ENCODE data around the gene JAG2. TPM values are rescaled to one million over a fixed set of nuclear protein-coding genes. Genes with fewer than 3 reads are reported as not detected.

The JAG2 gene
- total and polyA plus RNA-seq, 10 donors: 3.0 to 14.3 (median 6.4) TPM

GRCh38 chr14:105168093-105168420 lies 519 bp downstream of the JAG2 start:
- intact Hi-C loops (cut with DNase I; ENCODE audit: low total_unique reads): no loop called here
- no peak overlapping the region for H3K27ac ChIP-seq

GRCh38 chr14:105167303-105168092 lies 1.1 kb downstream of the JAG2 start:
- H3K4me3 ChIP-seq: peak overlapping the region; percentile 20 to 73 (median 42)
- no peaks in the 10 kb centered on the region for H3K9me3 ChIP-seq
- no peaks in the 10 kb centered on the region for H3K36me3 ChIP-seq
- WGBS, 5 donors: 3 to 6% (median 5%) methylated on average over 32 to 116 of the region's 116 CpGs
- TF ChIP-seq POLR2A (IDR thresholded peaks at IDR 0.05) (no peak), POLR2AphosphoS5 (IDR thresholded peaks at IDR 0.05) (peak in 1 of 3 donors; percentile 6), CTCF (IDR thresholded peaks at IDR 0.05 in 8 of 11, conservative IDR thresholded peaks at IDR 0.05 in 3 of 11) (peak in 2 of 11 experiments; percentile 24 to 30)
- intact Hi-C loops (cut with DNase I; ENCODE audit: low total_unique reads): no loop called here
- DNase-seq: no peak
- H3K27ac ChIP-seq: no peak overlapping the region
- peaks cover 0 to 63% (median 38%) of the 10 kb centered on the region in 7 donors for H3K27me3 ChIP-seq (replicated peaks in 1 of 7)
- peaks cover 4 to 48% (median 33%) of the 10 kb centered on the region in 6 donors for H3K4me1 ChIP-seq

More at GRCh38 chr14:105168093-105168420, 519 bp downstream of the JAG2 start:
- peaks cover 4 to 48% (median 33%) of the 10 kb centered on the region in 6 donors for H3K4me1 ChIP-seq
- H3K27me3 ChIP-seq (replicated peaks in 1 of 7): peaks cover 0 to 63% (median 38%) of the 10 kb centered on the region in 7 donors
- DNase-seq: no peak
- H3K4me3 ChIP-seq: peak overlapping the region; percentile 20 to 73 (median 42)
- no peaks in the 10 kb centered on the region for H3K9me3 ChIP-seq
- TF ChIP-seq CTCF (IDR thresholded peaks at IDR 0.05 in 8 of 11, conservative IDR thresholded peaks at IDR 0.05 in 3 of 11) (no peak), POLR2AphosphoS5 (IDR thresholded peaks at IDR 0.05) (no peak), POLR2A (IDR thresholded peaks at IDR 0.05) (no peak)
- 0 to 5% (median 1%) methylated on average over 12 to 46 of the region's 46 CpGs for WGBS, 5 donors
- no peaks in the 10 kb centered on the region for H3K36me3 ChIP-seq

- no peak for DNase-seq
- Histone ChIP-seq H3K4me3 (peak overlapping the region in 1 of 8 donors; percentile 73), H3K27me3 (replicated peaks in 1 of 7) (peaks cover 0 to 63% (median 38%) of the 10 kb centered on the region in 7 donors), H3K4me1 (peaks cover 4 to 48% (median 33%) of the 10 kb centered on the region in 6 donors), H3K36me3 (no peaks in the 10 kb centered on the region), H3K27ac (no peak overlapping the region), H3K9me3 (no peaks in the 10 kb centered on the region)
- no peak for TF ChIP-seq POLR2AphosphoS5 (IDR thresholded peaks at IDR 0.05)
- no peak for TF ChIP-seq CTCF (IDR thresholded peaks at IDR 0.05 in 8 of 11, conservative IDR thresholded peaks at IDR 0.05 in 3 of 11)
- no peak for TF ChIP-seq POLR2A (IDR thresholded peaks at IDR 0.05)
- WGBS, 5 donors: 58 to 74% (median 69%) methylated on average over 15 to 22 of the region's 22 CpGs
- intact Hi-C loops (cut with DNase I; ENCODE audit: low total_unique reads): no loop called here
These were observed 1.8 kb downstream of the JAG2 start for GRCh38 chr14:105166571-105167302.

Measured in spleen (tissue), 11 donors.